Measurements from ENCODE around the gene CATSPERZ. TPM values are rescaled to one million over a fixed set of nuclear protein-coding genes. Genes with fewer than 3 reads are reported as not detected.

The CATSPERZ gene
- total and polyA plus RNA-seq, 2 of the 13 experiments (the other 11 are each of a cell fraction or from before 2014, with no cell fraction given): 0.22 to 0.48 TPM

DNA sequence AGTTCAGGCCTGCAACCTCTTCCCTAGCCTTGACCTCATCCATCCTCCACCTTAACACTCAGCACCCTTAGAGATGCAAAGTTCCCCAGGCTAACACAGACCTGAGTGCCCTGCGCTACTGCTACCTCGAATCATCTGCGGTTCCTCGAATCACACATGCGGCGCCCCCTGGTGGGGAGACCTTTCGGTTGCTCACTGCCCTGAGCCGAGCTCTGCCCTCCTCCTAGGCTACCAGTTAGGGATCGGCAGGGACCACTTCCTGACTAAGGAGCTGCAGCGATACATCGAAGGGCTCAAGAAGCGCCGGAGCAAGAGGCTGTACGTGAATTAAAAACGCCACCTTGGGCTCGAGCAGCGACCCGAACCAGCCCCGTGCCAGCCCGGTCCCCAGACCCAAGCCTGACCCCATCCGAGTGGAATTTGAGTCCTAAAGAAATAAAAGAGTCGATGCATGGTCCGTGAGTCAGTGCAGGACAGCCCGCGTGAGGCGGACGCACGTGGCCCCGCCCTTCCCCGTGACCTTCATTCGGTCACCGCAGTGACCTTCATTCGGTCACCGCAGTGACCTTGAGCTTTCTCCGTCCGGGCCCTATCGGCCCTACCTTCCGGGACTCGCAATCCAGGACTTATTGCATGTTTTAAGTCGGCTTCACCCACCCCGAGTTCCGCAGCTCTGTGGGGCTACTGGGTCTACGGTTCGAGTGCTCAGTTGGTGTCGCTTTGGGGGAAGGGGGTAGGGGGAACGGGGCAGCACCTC, 4.3 kb downstream of the CATSPERZ start (continued):
- TF ChIP-seq RELA (CRISPR knock-in tag; IDR thresholded peaks at IDR 0.05): no peak
- TF ChIP-seq, protein P1, sequence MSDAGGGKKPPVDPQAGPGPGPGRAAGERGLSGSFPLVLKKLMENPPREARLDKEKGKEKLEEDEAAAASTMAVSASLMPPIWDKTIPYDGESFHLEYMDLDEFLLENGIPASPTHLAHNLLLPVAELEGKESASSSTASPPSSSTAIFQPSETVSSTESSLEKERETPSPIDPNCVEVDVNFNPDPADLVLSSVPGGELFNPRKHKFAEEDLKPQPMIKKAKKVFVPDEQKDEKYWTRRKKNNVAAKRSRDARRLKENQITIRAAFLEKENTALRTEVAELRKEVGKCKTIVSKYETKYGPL (CRISPR knock-in tag; IDR thresholded peaks at IDR 0.05): no peak
- peak; percentile 66; the same call in 1 of the 2 replicates for TF ChIP-seq ZNF773 (CRISPR knock-in tag; IDR thresholded peaks at IDR 0.05; ENCODE audit: borderline replicate concordance)
- peak; percentile 65; the same call in 1 of the 2 replicates for TF ChIP-seq YEATS4 (CRISPR knock-in tag; IDR thresholded peaks at IDR 0.05; ENCODE audit: borderline replicate concordance)
- TF ChIP-seq TAF1 (CRISPR knock-in tag; IDR thresholded peaks at IDR 0.05): no peak; the same call in 1 of the 2 replicates
- TF ChIP-seq ZNF816 (CRISPR knock-in tag; IDR thresholded peaks at IDR 0.05; ENCODE audit: borderline replicate concordance): 0 out of 2 replicates have a peak, but pooled peaks have one; percentile 32
- TF ChIP-seq, protein P2, sequence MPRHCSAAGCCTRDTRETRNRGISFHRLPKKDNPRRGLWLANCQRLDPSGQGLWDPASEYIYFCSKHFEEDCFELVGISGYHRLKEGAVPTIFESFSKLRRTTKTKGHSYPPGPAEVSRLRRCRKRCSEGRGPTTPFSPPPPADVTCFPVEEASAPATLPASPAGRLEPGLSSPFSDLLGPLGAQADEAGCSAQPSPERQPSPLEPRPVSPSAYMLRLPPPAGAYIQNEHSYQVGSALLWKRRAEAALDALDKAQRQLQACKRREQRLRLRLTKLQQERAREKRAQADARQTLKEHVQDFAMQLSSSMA (CRISPR knock-in tag; IDR thresholded peaks at IDR 0.05): 0 out of 2 replicates have a peak, but pooled peaks have one; percentile 10
- no peak for TF ChIP-seq ZSCAN29 (CRISPR knock-in tag; conservative IDR thresholded peaks at IDR 0.05)
- TF ChIP-seq, protein P3, sequence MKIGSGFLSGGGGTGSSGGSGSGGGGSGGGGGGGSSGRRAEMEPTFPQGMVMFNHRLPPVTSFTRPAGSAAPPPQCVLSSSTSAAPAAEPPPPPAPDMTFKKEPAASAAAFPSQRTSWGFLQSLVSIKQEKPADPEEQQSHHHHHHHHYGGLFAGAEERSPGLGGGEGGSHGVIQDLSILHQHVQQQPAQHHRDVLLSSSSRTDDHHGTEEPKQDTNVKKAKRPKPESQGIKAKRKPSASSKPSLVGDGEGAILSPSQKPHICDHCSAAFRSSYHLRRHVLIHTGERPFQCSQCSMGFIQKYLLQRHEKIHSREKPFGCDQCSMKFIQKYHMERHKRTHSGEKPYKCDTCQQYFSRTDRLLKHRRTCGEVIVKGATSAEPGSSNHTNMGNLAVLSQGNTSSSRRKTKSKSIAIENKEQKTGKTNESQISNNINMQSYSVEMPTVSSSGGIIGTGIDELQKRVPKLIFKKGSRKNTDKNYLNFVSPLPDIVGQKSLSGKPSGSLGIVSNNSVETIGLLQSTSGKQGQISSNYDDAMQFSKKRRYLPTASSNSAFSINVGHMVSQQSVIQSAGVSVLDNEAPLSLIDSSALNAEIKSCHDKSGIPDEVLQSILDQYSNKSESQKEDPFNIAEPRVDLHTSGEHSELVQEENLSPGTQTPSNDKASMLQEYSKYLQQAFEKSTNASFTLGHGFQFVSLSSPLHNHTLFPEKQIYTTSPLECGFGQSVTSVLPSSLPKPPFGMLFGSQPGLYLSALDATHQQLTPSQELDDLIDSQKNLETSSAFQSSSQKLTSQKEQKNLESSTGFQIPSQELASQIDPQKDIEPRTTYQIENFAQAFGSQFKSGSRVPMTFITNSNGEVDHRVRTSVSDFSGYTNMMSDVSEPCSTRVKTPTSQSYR (CRISPR knock-in tag; IDR thresholded peaks at IDR 0.05; ENCODE audit: borderline replicate concordance): peak; percentile 9
- peak; percentile 66; the same call in 1 of the 2 replicates for TF ChIP-seq KAT8 (CRISPR knock-in tag; IDR thresholded peaks at IDR 0.05)
- peak; percentile 56; the same call in 1 of the 2 replicates for TF ChIP-seq NFE2L1 (CRISPR knock-in tag; IDR thresholded peaks at IDR 0.05; ENCODE audit: borderline replicate concordance)
- peak; percentile 47; the same call in 1 of the 2 replicates for TF ChIP-seq ZMYM2 (CRISPR knock-in tag; IDR thresholded peaks at IDR 0.05)
- TF ChIP-seq ZNF253 (CRISPR knock-in tag; IDR thresholded peaks at IDR 0.05; ENCODE audit: borderline replicate concordance): peak; percentile 46; the same call in 1 of the 2 replicates
- peak in 1 of 2 experiments; percentile 42; a peak in 1 of 4 replicates for TF ChIP-seq KLF16 (CRISPR knock-in tag; IDR thresholded peaks at IDR 0.05)
- peak; percentile 26 for TF ChIP-seq HIVEP1 (CRISPR knock-in tag; IDR thresholded peaks at IDR 0.05)
- no peak for TF ChIP-seq KIAA2018 (CRISPR knock-in tag; IDR thresholded peaks at IDR 0.05; ENCODE audit: borderline replicate concordance)

Measured in HepG2 (cell line).